ENCODE data around the gene JTB.

DNA sequence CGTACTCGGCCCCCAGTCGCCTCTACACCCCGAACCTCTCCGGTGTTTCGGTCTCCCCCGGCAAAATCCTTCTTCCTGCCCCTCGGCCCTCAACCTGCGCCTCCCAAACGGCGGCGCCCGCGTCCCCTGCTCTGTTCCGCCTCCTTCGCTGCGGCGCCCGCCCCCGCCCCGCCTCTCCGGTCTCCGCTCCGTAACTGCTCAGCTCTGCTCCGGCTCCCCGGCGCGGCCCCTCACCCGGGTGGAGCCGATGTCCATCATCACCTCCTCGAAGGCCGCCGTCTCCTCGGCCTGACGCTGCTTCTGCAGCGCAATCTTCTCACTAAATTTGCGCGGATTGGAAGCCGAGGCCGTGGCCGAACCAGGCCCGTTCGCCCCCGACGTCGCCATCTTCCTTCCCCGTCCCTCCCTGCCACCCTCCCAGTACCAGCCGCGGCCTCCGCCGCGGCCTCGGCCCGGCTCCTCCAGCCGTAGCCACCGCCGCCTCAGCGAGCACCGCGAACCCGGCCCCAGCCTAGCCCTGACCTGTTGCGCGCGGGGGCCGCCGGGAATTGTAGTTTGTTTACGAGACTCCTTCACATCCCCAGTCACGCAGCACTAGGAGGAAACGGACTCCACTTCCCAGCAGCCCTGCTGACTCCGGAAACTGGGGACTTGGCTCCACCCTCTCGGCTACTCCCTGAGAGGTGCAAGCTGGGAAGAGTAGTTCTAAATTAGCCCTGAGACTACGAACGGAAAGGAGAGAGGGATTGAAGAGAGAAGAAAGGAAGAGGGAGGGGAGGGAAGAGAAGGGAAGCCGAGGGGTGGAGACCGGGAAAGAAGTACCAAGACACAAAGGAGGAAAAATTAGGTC is 19.1 kb downstream of the JTB start, which contains the start of gene CRTC2:
- TF ChIP-seq, protein P1, sequence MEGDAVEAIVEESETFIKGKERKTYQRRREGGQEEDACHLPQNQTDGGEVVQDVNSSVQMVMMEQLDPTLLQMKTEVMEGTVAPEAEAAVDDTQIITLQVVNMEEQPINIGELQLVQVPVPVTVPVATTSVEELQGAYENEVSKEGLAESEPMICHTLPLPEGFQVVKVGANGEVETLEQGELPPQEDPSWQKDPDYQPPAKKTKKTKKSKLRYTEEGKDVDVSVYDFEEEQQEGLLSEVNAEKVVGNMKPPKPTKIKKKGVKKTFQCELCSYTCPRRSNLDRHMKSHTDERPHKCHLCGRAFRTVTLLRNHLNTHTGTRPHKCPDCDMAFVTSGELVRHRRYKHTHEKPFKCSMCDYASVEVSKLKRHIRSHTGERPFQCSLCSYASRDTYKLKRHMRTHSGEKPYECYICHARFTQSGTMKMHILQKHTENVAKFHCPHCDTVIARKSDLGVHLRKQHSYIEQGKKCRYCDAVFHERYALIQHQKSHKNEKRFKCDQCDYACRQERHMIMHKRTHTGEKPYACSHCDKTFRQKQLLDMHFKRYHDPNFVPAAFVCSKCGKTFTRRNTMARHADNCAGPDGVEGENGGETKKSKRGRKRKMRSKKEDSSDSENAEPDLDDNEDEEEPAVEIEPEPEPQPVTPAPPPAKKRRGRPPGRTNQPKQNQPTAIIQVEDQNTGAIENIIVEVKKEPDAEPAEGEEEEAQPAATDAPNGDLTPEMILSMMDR (IDR thresholded peaks at IDR 0.05): no peak
- TF ChIP-seq POLR2A (IDR thresholded peaks at IDR 0.05) (peak; percentile 82), POLR2AphosphoS5 (IDR thresholded peaks at IDR 0.05) (peak; percentile 75 to 86 (median 84)), EP300 (IDR thresholded peaks at IDR 0.05; ENCODE audit: low read depth) (no peak)

All from transverse colon (tissue), 4 donors.